Body of pancreas (tissue), 4 donors: ENCODE results near the gene SLC22A23. TPM values are rescaled to one million over a fixed set of nuclear protein-coding genes. Genes with fewer than 3 reads are reported as not detected.

Source experiments
- ATAC-seq: fragments of 150-250 bp; one replicate; pipeline ENCODE4 v1.9.1; 2016
- DNase-seq, 4 donors: peaks; one replicate each; pipeline ENCODE4 v3.0.0-alpha.2; 2019
- H3K27ac ChIP-seq, 4 donors: fragments of 200-600 bp; sonication (generic); 1 replicate in 3 of 4; 2 replicates in 1 of 4; pipeline versions ENCODE4 v1.5.1 to v1.6.1; 2016 to 2019; ENCODE audit warnings: mild to moderate bottlenecking in 1 of 4, mixed read lengths in 1 of 4, moderate library complexity in 1 of 4
- H3K27me3 ChIP-seq, 2 donors: fragments of 200-600 bp; sonication (generic); one replicate each; pipeline ENCODE4 v1.6.0; 2016; ENCODE audit warnings: mild to moderate bottlenecking in 1 of 2
- H3K36me3 ChIP-seq, 2 donors: fragments of 200-600 bp; sonication (generic); replicated peaks in 1 of 2; 2 replicates each; pipeline ENCODE4 v1.5.1; 2016; ENCODE audit warnings: low read depth in 2 of 2; ENCODE audit not compliant: insufficient read depth in 1 of 2
- H3K4me1 ChIP-seq: fragments of 200-600 bp; sonication (generic); one replicate; pipeline ENCODE4 v1.6.0; 2016
- H3K4me3 ChIP-seq, 2 donors: fragments of 200-600 bp; sonication (generic); 1 replicate in 1 of 2; 2 replicates in 1 of 2; pipeline ENCODE4 v1.5.1; 2016 to 2019
- H3K9me3 ChIP-seq, 3 donors: fragments of 200-600 bp; sonication (generic); 1 replicate in 2 of 3; 2 replicates in 1 of 3; pipeline ENCODE4 v1.5.1; 2016
- CTCF ChIP-seq, 7 experiments: fragments of 450-650 bp in 4 of 7; fragments of 200-600 bp in 3 of 7; sonication (generic) in 3 of 7; IDR thresholded peaks; one replicate each; pipeline ENCODE4 v1.5.1; 2016 to 2019; ENCODE audit warnings: antibody characterized with exemption in 7 of 7
- POLR2A ChIP-seq, 3 donors: fragments of 450-650 bp; IDR thresholded peaks; one replicate each; pipeline ENCODE4 v1.6.1; 2016; ENCODE audit warnings: antibody characterized with exemption in 3 of 3, mild to moderate bottlenecking in 2 of 3
- WGBS, 2 donors: methylation state at CpG; one replicate each; pipeline ENCODE4 v1.1.5; 2017; 5-methylcytosine and 5-hydroxymethylcytosine counted together
- intact Hi-C: fragments of 100-400 bp; cut with DNase I; formaldehyde crosslinking; loops from one replicate; pipeline ENCODE4 v1.15.1; 2023
- total RNA-seq, 2 donors: library from RNA; depleted of rRNA; stranded (reverse); fragments of >200 nt; gene quantifications; one replicate each; pipeline ENCODE4 v1.1.0, GENCODE V29; 2016

The SLC22A23 gene
- total RNA-seq, 2 donors from 2014 or later, result 20.4 to 32.2 TPM

- TF ChIP-seq CTCF (IDR thresholded peaks at IDR 0.05) (no peak), POLR2A (IDR thresholded peaks at IDR 0.05) (no peak)
- H3K27ac ChIP-seq, result no peak overlapping the region
Observed at GRCh38 chr6:3429211-3429610, 27.6 kb downstream of the SLC22A23 start.

GRCh38 chr6:3428700-3429099, 28.1 kb downstream of the SLC22A23 start:
- Histone ChIP-seq H3K27ac (no peak overlapping the region), H3K36me3 (no peaks in the 10 kb centered on the region), H3K4me3 (no peak overlapping the region), H3K27me3 (no peaks in the 10 kb centered on the region), H3K9me3 (no peaks in the 10 kb centered on the region), H3K4me1 (peaks cover 26% of the 10 kb centered on the region)
- no peak for ATAC-seq
- TF ChIP-seq POLR2A (IDR thresholded peaks at IDR 0.05) (no peak), CTCF (IDR thresholded peaks at IDR 0.05) (no peak)
- WGBS, 2 donors, result 89 to 91% methylated on average over 3 of the region's 3 CpGs
- DNase-seq, result no peak
- intact Hi-C loops, result no loop called here

More at GRCh38 chr6:3429211-3429610, 27.6 kb downstream of the SLC22A23 start:
- Histone ChIP-seq H3K4me1 (peaks cover 26% of the 10 kb centered on the region), H3K4me3 (no peak overlapping the region), H3K9me3 (no peaks in the 10 kb centered on the region), H3K27me3 (no peaks in the 10 kb centered on the region), H3K36me3 (no peaks in the 10 kb centered on the region)
- ATAC-seq, result no peak
- no peak for DNase-seq
- intact Hi-C loops, result no loop called here
- WGBS, 2 donors, result 89 to 92% methylated on average over 3 of the region's 3 CpGs

GRCh38 chr6:3428247-3428646, 28.6 kb downstream of the SLC22A23 start:
- no peaks in the 10 kb centered on the region for H3K9me3 ChIP-seq
- WGBS, 2 donors, result 83 to 90% methylated on average over 4 of the region's 4 CpGs
- ATAC-seq (no peak), DNase-seq (no peak)
- TF ChIP-seq CTCF (IDR thresholded peaks at IDR 0.05) (no peak), POLR2A (IDR thresholded peaks at IDR 0.05) (no peak)
- peaks cover 25% of the 10 kb centered on the region for H3K4me1 ChIP-seq
- H3K27me3 ChIP-seq, result no peaks in the 10 kb centered on the region
- H3K36me3 ChIP-seq, result no peaks in the 10 kb centered on the region
- H3K4me3 ChIP-seq, result no peak overlapping the region
- peak overlapping the region in 1 of 4 donors; percentile 10 for H3K27ac ChIP-seq
- intact Hi-C loops, result no loop called here

GRCh38 chr6:3427687-3428085, 29.2 kb downstream of the SLC22A23 start:
- no peaks in the 10 kb centered on the region for H3K27me3 ChIP-seq
- H3K27ac ChIP-seq, result peak overlapping the region in 2 of 4 donors; percentile 12 to 28

More at GRCh38 chr6:3427687-3428085, 29.2 kb downstream of the SLC22A23 start:
- DNase-seq, result peak; percentile 78 to 91 (median 85)
- no peak for TF ChIP-seq POLR2A (IDR thresholded peaks at IDR 0.05)
- peak in 3 of 7 experiments; percentile 20 to 23 (median 23) for TF ChIP-seq CTCF (IDR thresholded peaks at IDR 0.05)
- H3K4me1 ChIP-seq, result peaks cover 19% of the 10 kb centered on the region
- no peaks in the 10 kb centered on the region for H3K36me3 ChIP-seq
- no peak overlapping the region for H3K4me3 ChIP-seq
- no peaks in the 10 kb centered on the region for H3K9me3 ChIP-seq
- intact Hi-C loops, result no loop called here
- peak; percentile 87 for ATAC-seq
- WGBS, 2 donors, result 9 to 15% methylated on average over 6 to 10 of the region's 10 CpGs
